GM12875 (cell line): ENCODE results near the gene CNOT1.

Experiments
- H3K4me3 ChIP-seq: one replicate; pipeline ENCODE4 v1.5.1; 2011; ENCODE audit warnings: low read depth, low read length, control low read depth
- TF ChIP-seq, protein P1 (sequence below): IDR thresholded peaks from 2 replicates; pipeline ENCODE4 v1.5.1; 2011; ENCODE audit warnings: low read depth, mild to moderate bottlenecking, control low read depth, inconsistent platforms, low read length, moderate library complexity, borderline replicate concordance; ENCODE audit not compliant: insufficient read depth

The CNOT1 gene

DNA sequence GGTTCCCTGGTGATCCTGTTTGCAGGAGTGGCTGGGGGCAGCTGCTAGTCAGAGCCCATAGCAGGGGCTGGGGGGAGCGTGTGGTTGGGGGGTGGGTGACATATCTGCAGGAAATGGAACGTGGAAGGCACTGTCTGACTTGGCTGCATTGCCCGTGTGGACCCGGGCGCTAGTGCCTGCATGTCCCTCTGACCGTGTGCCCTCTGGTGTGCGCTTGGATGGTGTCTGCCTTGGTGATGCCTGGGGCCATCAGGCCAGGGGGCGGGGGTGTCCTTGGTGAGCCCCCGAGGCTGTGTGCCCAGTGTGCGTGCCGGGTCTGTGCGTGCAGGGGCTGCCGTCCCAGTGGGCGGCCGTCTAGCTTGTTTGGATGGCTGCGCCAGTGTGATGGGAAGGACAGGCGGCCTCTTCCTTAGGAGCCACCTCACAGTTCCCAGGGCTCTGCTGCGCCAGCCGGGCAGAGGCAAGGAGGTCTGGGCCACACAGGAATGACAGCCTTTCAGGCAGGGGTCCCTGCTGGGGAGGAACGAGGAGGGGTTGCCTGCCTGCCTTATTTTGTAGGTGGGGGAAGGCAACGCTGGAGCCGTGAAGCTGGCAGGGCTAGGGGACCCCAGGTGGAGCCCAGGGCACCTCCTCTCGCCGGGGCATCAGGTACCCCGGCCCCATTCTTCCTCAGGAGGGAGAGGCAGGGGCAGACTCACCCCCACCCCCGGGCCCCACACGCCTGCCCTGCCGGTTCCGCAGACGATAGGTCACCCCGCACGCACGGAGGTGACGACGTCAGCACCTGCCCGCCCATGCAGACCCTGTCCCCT lies 129.0 kb downstream of the CNOT1 start:
- no peak overlapping the region for H3K4me3 ChIP-seq
- TF ChIP-seq, protein P1, sequence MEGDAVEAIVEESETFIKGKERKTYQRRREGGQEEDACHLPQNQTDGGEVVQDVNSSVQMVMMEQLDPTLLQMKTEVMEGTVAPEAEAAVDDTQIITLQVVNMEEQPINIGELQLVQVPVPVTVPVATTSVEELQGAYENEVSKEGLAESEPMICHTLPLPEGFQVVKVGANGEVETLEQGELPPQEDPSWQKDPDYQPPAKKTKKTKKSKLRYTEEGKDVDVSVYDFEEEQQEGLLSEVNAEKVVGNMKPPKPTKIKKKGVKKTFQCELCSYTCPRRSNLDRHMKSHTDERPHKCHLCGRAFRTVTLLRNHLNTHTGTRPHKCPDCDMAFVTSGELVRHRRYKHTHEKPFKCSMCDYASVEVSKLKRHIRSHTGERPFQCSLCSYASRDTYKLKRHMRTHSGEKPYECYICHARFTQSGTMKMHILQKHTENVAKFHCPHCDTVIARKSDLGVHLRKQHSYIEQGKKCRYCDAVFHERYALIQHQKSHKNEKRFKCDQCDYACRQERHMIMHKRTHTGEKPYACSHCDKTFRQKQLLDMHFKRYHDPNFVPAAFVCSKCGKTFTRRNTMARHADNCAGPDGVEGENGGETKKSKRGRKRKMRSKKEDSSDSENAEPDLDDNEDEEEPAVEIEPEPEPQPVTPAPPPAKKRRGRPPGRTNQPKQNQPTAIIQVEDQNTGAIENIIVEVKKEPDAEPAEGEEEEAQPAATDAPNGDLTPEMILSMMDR: no peak

DNA sequence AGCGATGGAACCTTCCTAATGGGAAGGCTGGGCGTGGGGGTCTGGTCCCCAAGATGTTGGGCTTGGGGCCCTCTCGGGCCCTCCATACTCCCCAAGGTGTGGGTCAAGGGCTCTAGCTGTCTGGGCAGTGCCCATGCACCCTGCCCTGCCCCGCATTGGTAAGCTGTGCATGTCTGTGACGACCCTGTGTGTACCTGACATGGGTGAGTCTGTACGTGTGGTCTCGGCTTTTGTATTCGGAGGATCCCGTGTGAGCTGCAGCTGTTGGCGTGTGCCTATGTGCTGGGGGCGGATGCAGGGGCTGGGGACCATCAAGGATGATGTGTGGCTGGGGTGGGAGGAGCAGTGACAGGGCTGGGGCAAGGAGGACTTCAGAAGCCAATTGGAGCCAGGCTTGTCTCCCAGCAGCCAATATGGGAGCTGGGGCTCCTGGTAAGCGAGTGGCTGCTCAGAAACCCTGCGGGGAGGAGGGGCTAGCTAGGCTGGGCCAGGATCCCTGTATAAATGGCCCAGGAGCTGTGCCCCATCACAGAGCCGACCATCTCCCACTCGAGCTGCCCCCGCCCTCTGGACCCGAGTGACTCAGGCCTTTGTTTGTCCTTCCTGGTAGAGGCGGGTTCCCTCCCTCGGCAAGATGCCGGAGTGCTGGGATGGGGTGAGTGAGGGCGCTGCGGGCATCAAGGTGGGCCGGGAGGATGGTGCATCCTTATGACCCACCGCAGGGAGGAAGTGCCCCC lies 129.8 kb downstream of the CNOT1 start, which contains the start of gene NDRG4:
Gene NDRG4 (plus strand): TSS at position 529 of the 737 bp plus-strand sequence. CDS start 106 bp downstream, at position 635.
- TF ChIP-seq, protein P1: no peak
- H3K4me3 ChIP-seq: no peak within 1 kb of the TSS

DNA sequence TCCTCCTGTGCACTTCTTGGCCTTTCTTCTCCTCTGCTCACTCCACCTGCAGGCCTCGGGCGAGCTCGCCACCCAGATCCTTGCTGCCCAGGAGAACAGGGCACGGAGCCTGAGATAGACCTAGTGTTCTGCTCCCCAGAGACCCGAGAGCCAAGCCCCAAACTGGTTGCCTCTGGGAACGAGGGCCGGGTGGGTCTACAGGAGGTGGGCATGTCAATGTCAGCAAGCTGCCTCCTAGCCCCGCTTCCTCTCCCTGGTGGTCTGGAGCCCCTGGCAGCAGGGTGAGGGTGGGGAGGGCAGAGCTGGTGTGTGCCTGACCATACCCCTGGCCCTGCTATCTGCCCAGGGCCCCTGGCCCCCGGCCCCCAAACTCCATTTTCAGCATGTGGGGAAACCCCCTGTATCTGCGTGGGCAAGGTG lies 130.5 kb downstream of the CNOT1 start:
- TF ChIP-seq, protein P1: no peak

DNA sequence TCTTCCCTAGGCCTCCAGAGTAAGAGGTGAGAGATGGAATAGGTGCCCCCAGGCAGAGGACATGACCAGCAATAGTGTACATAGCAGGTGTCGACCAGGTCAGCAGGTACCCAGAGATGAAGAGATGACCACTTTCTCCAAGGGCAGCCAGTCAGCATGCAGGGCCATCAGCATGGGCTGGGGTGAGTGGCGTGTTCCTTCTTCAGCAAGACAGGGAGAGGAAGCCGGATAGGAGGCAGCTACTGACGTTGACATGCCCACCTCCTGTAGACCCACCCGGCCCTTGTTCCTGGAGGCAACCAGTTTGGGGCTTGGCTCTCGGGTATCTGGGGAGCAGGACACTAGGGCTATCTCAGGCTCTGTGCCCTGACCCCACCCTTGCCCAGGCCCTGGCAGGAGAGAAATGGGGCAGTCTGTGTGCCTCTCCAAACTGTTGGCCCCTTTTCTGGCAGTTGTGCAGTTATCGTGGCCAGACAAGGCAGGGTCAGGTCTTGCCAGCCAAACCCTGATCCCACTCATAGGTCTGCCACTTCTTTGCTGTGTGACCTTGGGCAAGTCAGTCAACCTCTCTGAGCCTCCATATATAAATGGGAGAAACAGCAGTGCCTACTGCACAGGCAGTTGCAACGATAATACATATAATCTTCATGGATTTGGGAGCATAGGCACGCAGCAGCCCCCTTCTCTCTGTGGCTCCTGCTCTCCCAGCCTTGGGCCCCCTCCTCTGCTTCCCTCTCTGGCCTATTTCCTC lies 131.1 kb downstream of the CNOT1 start:
- TF ChIP-seq, protein P1: no peak
- no peak overlapping the region for H3K4me3 ChIP-seq

More for the DNA sequence above, 130.5 kb downstream of the CNOT1 start:
- no peak overlapping the region for H3K4me3 ChIP-seq

DNA sequence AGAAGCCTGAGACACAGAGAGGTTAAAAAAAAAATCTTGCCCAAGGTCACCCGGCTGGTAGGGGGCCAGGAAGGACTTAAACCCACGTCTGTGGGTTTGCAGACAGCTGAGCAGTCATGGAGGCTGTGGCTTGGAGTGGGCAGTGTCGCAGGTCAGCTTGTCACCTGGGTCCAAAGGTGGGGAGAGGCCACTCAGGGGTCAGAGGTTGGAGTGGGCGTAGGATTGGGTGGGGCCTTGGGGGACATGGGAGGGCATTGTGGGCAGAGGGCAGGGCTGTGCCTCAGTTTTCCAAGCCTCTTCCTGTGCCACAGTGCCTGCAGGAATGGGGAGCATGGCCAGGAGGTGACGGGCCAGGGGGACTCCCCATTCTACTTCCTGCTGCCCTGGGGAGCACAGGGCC lies 131.7 kb downstream of the CNOT1 start:
- TF ChIP-seq, protein P1: no peak
- H3K4me3 ChIP-seq: no peak overlapping the region

DNA sequence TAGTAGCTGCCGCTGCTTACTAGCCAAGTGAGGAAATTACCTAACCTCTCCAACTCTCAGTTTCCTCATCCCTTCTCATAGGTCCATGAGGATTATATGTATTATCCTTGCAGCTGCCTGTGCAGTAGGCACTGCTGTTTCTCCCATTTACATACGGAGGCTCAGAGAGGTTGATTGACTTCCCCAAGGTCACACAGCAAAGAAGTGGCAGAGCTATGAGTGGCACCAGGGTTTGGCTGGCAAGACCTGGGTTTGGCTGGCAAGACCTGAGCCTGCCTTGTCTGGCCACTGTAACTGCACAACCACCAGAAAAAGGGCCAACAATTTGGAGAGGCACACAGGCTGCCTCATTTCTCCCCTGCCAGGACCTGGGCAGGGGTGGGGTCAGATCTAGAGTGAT lies 132.2 kb downstream of the CNOT1 start:
- TF ChIP-seq, protein P1: no peak
- H3K4me3 ChIP-seq: no peak overlapping the region
